ENCODE results near the gene DPEP2. TPM values are rescaled to one million over a fixed set of nuclear protein-coding genes. Genes with fewer than 3 reads are reported as not detected.

DPEP2 gene
- total and polyA plus RNA-seq, 2 of the 13 experiments (the other 11 are each of a cell fraction or from before 2014, with no cell fraction given): 0.18 TPM; not detected in 1

DNA sequence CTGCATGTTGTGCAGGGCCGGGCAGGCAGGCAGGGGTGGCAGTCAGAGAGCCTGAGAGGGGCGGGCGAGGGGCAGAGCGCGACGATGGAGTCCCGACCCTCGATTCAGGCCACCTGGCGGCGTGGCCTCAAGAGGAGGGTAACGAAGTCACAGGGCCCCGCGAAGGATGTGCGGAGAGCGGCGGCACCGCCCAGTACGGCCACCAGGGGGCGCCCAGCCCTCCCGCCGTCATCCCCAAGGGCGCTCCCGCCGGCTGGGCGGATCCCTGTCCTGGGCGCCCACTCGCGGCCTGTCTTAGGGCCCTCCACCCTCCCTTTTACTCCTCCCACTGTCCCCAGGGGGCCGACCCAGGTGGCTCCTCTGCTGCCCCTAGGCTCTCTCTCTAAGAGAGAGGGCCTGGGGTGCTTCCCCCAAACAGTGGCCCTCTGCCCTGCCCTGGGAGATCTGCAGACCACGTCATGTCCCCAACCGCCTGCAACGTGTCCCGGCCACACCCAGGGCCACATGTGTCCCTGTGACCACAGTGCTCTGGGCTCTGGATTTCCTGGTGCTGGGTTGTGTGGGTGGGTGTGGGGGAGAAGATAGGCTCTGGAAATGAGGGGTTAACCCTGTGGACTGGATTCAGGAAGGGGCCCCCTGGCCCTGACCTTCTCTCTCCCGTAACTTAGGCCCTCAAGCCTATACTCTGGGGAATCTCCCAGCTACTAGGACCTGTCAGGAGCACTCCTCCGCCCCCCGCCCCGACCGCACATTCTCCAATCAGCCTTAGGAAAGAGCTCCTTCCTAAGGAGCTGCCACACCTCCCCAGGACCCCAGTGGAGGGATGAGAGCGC lies 5.9 kb downstream of the DPEP2 start (continued):
- no peak for TF ChIP-seq NFE2L1 (CRISPR knock-in tag; IDR thresholded peaks at IDR 0.05; ENCODE audit: borderline replicate concordance)
- TF ChIP-seq ZNF230 (CRISPR knock-in tag; IDR thresholded peaks at IDR 0.05): no peak; the same call in 1 of the 2 replicates
- peak; percentile 84 for TF ChIP-seq ZEB1 (IDR thresholded peaks at IDR 0.05; ENCODE audit: insufficient replicate concordance, low read depth)
- peak; percentile 64 for TF ChIP-seq ZNF563 (CRISPR knock-in tag; IDR thresholded peaks at IDR 0.05)
- TF ChIP-seq MIER3 (CRISPR knock-in tag; IDR thresholded peaks at IDR 0.05; ENCODE audit: borderline replicate concordance): peak; percentile 81
- TF ChIP-seq MYC (CRISPR knock-in tag; IDR thresholded peaks at IDR 0.05; ENCODE audit: borderline replicate concordance): peak; percentile 82
- TF ChIP-seq PHF8 (CRISPR knock-in tag; IDR thresholded peaks at IDR 0.05): peak; percentile 75
- TF ChIP-seq RFXAP (CRISPR knock-in tag; IDR thresholded peaks at IDR 0.05; ENCODE audit: borderline replicate concordance): peak; percentile 81; the same call in 1 of the 2 replicates
- TF ChIP-seq, protein P1, sequence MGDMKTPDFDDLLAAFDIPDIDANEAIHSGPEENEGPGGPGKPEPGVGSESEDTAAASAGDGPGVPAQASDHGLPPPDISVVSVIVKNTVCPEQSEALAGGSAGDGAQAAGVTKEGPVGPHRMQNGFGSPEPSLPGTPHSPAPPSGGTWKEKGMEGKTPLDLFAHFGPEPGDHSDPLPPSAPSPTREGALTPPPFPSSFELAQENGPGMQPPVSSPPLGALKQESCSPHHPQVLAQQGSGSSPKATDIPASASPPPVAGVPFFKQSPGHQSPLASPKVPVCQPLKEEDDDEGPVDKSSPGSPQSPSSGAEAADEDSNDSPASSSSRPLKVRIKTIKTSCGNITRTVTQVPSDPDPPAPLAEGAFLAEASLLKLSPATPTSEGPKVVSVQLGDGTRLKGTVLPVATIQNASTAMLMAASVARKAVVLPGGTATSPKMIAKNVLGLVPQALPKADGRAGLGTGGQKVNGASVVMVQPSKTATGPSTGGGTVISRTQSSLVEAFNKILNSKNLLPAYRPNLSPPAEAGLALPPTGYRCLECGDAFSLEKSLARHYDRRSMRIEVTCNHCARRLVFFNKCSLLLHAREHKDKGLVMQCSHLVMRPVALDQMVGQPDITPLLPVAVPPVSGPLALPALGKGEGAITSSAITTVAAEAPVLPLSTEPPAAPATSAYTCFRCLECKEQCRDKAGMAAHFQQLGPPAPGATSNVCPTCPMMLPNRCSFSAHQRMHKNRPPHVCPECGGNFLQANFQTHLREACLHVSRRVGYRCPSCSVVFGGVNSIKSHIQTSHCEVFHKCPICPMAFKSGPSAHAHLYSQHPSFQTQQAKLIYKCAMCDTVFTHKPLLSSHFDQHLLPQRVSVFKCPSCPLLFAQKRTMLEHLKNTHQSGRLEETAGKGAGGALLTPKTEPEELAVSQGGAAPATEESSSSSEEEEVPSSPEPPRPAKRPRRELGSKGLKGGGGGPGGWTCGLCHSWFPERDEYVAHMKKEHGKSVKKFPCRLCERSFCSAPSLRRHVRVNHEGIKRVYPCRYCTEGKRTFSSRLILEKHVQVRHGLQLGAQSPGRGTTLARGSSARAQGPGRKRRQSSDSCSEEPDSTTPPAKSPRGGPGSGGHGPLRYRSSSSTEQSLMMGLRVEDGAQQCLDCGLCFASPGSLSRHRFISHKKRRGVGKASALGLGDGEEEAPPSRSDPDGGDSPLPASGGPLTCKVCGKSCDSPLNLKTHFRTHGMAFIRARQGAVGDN (CRISPR knock-in tag; IDR thresholded peaks at IDR 0.05): peak; percentile 96
- TF ChIP-seq, protein P2, sequence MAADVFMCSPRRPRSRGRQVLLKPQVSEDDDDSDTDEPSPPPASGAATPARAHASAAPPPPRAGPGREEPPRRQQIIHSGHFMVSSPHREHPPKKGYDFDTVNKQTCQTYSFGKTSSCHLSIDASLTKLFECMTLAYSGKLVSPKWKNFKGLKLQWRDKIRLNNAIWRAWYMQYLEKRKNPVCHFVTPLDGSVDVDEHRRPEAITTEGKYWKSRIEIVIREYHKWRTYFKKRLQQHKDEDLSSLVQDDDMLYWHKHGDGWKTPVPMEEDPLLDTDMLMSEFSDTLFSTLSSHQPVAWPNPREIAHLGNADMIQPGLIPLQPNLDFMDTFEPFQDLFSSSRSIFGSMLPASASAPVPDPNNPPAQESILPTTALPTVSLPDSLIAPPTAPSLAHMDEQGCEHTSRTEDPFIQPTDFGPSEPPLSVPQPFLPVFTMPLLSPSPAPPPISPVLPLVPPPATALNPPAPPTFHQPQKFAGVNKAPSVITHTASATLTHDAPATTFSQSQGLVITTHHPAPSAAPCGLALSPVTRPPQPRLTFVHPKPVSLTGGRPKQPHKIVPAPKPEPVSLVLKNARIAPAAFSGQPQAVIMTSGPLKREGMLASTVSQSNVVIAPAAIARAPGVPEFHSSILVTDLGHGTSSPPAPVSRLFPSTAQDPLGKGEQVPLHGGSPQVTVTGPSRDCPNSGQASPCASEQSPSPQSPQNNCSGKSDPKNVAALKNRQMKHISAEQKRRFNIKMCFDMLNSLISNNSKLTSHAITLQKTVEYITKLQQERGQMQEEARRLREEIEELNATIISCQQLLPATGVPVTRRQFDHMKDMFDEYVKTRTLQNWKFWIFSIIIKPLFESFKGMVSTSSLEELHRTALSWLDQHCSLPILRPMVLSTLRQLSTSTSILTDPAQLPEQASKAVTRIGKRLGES (CRISPR knock-in tag; IDR thresholded peaks at IDR 0.05; ENCODE audit: borderline replicate concordance): no peak
- TF ChIP-seq, protein P3, sequence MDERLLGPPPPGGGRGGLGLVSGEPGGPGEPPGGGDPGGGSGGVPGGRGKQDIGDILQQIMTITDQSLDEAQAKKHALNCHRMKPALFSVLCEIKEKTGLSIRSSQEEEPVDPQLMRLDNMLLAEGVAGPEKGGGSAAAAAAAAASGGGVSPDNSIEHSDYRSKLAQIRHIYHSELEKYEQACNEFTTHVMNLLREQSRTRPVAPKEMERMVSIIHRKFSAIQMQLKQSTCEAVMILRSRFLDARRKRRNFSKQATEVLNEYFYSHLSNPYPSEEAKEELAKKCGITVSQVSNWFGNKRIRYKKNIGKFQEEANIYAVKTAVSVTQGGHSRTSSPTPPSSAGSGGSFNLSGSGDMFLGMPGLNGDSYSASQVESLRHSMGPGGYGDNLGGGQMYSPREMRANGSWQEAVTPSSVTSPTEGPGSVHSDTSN (CRISPR knock-in tag; IDR thresholded peaks at IDR 0.05): no peak
- TF ChIP-seq TSC22D2 (CRISPR knock-in tag; IDR thresholded peaks at IDR 0.05; ENCODE audit: borderline replicate concordance): peak; percentile 57; the same call in 1 of the 2 replicates
- no peak for TF ChIP-seq ZNF382 (CRISPR knock-in tag; IDR thresholded peaks at IDR 0.05; ENCODE audit: borderline replicate concordance)
- TF ChIP-seq KDM3A (CRISPR knock-in tag; IDR thresholded peaks at IDR 0.05; ENCODE audit: low read depth): peak; percentile 96; the same call in 1 of the 2 replicates
- TF ChIP-seq, protein P4, sequence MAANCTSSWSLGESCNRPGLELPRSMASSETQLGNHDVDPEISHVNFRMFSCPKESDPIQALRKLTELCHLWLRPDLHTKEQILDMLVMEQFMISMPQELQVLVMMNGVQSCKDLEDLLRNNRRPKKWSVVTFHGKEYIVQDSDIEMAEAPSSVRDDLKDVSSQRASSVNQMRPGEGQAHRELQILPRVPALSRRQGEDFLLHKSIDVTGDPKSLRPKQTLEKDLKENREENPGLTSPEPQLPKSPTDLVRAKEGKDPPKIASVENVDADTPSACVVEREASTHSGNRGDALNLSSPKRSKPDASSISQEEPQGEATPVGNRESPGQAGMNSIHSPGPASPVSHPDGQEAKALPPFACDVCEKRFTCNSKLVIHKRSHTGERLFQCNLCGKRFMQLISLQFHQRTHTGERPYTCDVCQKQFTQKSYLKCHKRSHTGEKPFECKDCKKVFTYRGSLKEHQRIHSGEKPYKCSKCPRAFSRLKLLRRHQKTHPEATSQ (CRISPR knock-in tag; IDR thresholded peaks at IDR 0.05; ENCODE audit: borderline replicate concordance): no peak
- no peak for TF ChIP-seq MAFG (CRISPR knock-in tag; IDR thresholded peaks at IDR 0.05)
- TF ChIP-seq HNRNPUL1 (IDR thresholded peaks at IDR 0.05; ENCODE audit: low read depth, low read length): no peak
- no peak for TF ChIP-seq TMF1 (CRISPR knock-in tag; IDR thresholded peaks at IDR 0.05; ENCODE audit: low read depth)
- no peak for TF ChIP-seq GTF2F1 (IDR thresholded peaks at IDR 0.05; ENCODE audit: low read length)
- peak; percentile 67; the same call in 1 of the 2 replicates for TF ChIP-seq ZNF766 (CRISPR knock-in tag; IDR thresholded peaks at IDR 0.05; ENCODE audit: borderline replicate concordance)

Data from HepG2 (cell line).